ENCODE measurements around the gene MIER2.

The MIER2 gene

GRCh38 chr19:351976-352625 is 7.5 kb upstream of the MIER2 start:
- no peak overlapping the region for H3K27ac ChIP-seq (ENCODE audit: extremely low read depth, low read depth, low read length)
- TF ChIP-seq ZNF23 (tag by site-specific recombination; IDR thresholded peaks at IDR 0.05; ENCODE audit: borderline replicate concordance) (no peak), ZXDB (tag by site-specific recombination; IDR thresholded peaks at IDR 0.05) (no peak), ZNF843 (tag by site-specific recombination; IDR thresholded peaks at IDR 0.05) (no peak), ZNF280D (tag by site-specific recombination; IDR thresholded peaks at IDR 0.05) (no peak), ZSCAN30 (tag by site-specific recombination; IDR thresholded peaks at IDR 0.05) (no peak), ZNF423 (tag by site-specific recombination; IDR thresholded peaks at IDR 0.05) (no peak)
- TF ChIP-seq, protein P1, sequence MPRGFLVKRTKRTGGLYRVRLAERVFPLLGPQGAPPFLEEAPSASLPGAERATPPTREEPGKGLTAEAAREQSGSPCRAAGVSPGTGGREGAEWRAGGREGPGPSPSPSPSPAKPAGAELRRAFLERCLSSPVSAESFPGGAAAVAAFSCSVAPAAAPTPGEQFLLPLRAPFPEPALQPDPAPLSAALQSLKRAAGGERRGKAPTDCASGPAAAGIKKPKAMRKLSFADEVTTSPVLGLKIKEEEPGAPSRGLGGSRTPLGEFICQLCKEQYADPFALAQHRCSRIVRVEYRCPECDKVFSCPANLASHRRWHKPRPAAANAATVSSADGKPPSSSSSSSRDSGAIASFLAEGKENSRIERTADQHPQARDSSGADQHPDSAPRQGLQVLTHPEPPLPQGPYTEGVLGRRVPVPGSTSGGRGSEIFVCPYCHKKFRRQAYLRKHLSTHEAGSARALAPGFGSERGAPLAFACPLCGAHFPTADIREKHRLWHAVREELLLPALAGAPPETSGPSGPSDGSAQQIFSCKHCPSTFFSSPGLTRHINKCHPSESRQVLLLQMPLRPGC (tag by site-specific recombination; IDR thresholded peaks at IDR 0.05), result no peak
- H3K4me3 ChIP-seq (ENCODE audit: low read depth, low read length), result no peak overlapping the region
- no peaks in the 10 kb centered on the region for H3K4me1 ChIP-seq (ENCODE audit: control insufficient read depth, insufficient read depth, low read length)
- H3K36me3 ChIP-seq (ENCODE audit: control insufficient read depth in 2 of 2, insufficient read depth in 1 of 2, low read length in 2 of 2), result no peaks in the 10 kb centered on the region
- ChIA-PET POLR2A (interaction anchor here (0.6 kb wide), 1 partner anchor 45 kb away, joined by 3 read pairs; no protein-coding TSS in a partner anchor), CTCF (no interaction called here)
- no peaks in the 10 kb centered on the region for H3K9me3 ChIP-seq (ENCODE audit: control insufficient read depth, insufficient read depth, low read depth, low read length)

DNA sequence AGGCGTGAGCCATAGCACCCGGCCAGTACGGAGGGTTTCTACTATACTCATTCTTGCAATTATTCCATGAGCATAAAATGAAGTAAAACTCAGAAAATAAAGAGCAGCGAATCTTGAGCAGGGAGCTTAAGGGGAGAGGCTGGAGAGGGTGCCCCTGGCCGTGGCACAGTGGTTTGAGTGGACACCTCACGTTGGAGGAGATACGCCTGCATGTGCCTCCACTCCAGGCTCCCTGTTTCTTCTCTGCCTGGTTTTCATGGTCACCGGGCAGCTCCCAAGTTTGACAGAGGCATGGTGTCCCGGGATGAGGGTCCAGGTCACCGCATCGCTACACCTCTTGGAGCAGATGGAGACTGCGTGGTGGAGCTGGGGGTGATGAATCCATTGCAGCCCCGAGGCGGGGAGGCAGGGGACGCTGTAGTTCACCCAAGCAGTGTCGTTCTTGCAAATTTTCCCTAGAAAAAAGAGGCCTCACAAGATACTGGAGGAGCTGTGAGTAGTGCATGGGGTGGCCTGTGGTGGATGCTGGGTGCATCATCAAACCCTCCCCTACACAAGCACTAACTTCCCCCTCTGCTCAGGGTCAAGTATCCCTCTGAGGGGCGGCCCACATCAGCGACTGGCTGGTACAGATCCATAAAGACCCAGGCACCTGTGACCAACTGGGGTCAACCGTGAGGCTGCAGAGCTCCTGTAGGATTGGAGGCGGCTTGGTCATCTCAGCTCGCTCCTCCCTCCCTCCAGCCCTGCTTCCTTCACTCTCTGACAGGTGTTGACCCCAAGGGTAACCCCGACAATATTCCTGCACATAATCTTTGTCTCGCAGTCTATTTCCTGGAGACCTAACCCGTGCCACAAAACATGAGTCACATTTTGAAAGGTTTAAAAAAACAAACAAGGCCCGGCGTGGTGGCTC is 3.6 kb upstream of the MIER2 start:
- TF ChIP-seq PRDM10 (tag by site-specific recombination; IDR thresholded peaks at IDR 0.05), result 0 out of 2 replicates have a peak, but pooled peaks have one; percentile 23
- no peak for TF ChIP-seq ZNF2 (tag by site-specific recombination; IDR thresholded peaks at IDR 0.05)
- POLR2A ChIA-PET, result no interaction called here
- Histone ChIP-seq H3K27ac (ENCODE audit: extremely low read depth, low read depth, low read length) (no peak overlapping the region), H3K36me3 (ENCODE audit: control insufficient read depth in 2 of 2, insufficient read depth in 1 of 2, low read length in 2 of 2) (no peaks in the 10 kb centered on the region), H3K4me3 (ENCODE audit: low read depth, low read length) (no peak overlapping the region), H3K4me1 (ENCODE audit: control insufficient read depth, insufficient read depth, low read length) (no peaks in the 10 kb centered on the region), H3K9me3 (ENCODE audit: control insufficient read depth, insufficient read depth, low read depth, low read length) (no peaks in the 10 kb centered on the region)
- CTCF ChIA-PET, result no interaction called here

- no peak overlapping the region for H3K4me3 ChIP-seq (ENCODE audit: low read depth, low read length)
- ChIA-PET POLR2A (interaction anchor here (1.0 to 1.3 kb wide), 2 partner anchors 17 to 116 kb away, joined by 3 to 5 read pairs; no protein-coding TSS in a partner anchor), CTCF (no interaction called here)
- H3K36me3 ChIP-seq (ENCODE audit: control insufficient read depth in 2 of 2, insufficient read depth in 1 of 2, low read length in 2 of 2), result peaks cover 0 to 19% of the 10 kb centered on the region in 2 experiments; a peak in 1 of 3 replicates
- TF ChIP-seq SETDB1 (IDR thresholded peaks at IDR 0.05; ENCODE audit: insufficient read length, low read length) (no peak), ZNF366 (tag by site-specific recombination; conservative IDR thresholded peaks at IDR 0.05) (0 out of 2 replicates have a peak, but pooled peaks have one; percentile 35)
- H3K9me3 ChIP-seq (ENCODE audit: control insufficient read depth, insufficient read depth, low read depth, low read length), result no peaks in the 10 kb centered on the region
- H3K4me1 ChIP-seq (ENCODE audit: control insufficient read depth, insufficient read depth, low read length), result no peaks in the 10 kb centered on the region
- no peak overlapping the region; the same call in 1 of the 2 replicates for H3K27ac ChIP-seq (ENCODE audit: extremely low read depth, low read depth, low read length)
These were observed 804 bp upstream of the MIER2 start for GRCh38 chr19:345320-345879.

Data from HEK293 (cell line).